Fibroblast of lung (primary cell): ENCODE measurements around the gene WARS2. TPM values are rescaled to one million over a fixed set of nuclear protein-coding genes. Genes with fewer than 3 reads are reported as not detected.

ENCODE experiments used
- DNase-seq, 2 donors: peaks; one replicate each; pipeline versions ENCODE4 v3.0.0 to v3.0.0-alpha.2; 2010; ENCODE audit warnings: low read depth in 2 of 2
- H2AFZ ChIP-seq: 2 replicates; pipeline ENCODE4 v1.5.1; 2012; ENCODE audit warnings: low read length, control low read depth, inconsistent platforms
- H3K27ac ChIP-seq: 2 replicates; pipeline ENCODE4 v1.5.1; 2011; ENCODE audit warnings: low read length, control low read depth; ENCODE audit not compliant: insufficient read depth
- H3K27me3 ChIP-seq: 2 replicates; pipeline ENCODE4 v1.5.1; 2011; ENCODE audit warnings: mild to moderate bottlenecking, low read length; ENCODE audit not compliant: control insufficient read depth, insufficient read depth
- H3K36me3 ChIP-seq: 2 replicates; pipeline ENCODE4 v1.5.1; 2011; ENCODE audit warnings: low read length; ENCODE audit not compliant: control insufficient read depth, insufficient read depth
- H3K4me1 ChIP-seq: 2 replicates; pipeline ENCODE4 v1.5.1; 2011; ENCODE audit warnings: low read length; ENCODE audit not compliant: control insufficient read depth, insufficient read depth; ENCODE audit errors: extremely low read depth
- H3K4me2 ChIP-seq: 2 replicates; pipeline ENCODE4 v1.5.1; 2011; ENCODE audit warnings: low read length, control low read depth; ENCODE audit not compliant: insufficient read depth; ENCODE audit errors: extremely low read depth
- H3K4me3 ChIP-seq, 4 experiments: fragments of 200-600 bp in 1 of 4; sonication (generic) in 1 of 4; replicated peaks in 1 of 4; 2 replicates each; pipeline ENCODE4 v1.5.1; 2011 to 2016; ENCODE audit warnings: low read length in 4 of 4, low read depth in 3 of 4, mild to moderate bottlenecking in 3 of 4, control low read depth in 2 of 4, inconsistent platforms in 1 of 4, mixed read lengths in 1 of 4; ENCODE audit not compliant: insufficient read depth in 1 of 4; ENCODE audit errors: control extremely low read depth in 1 of 4
- H3K79me2 ChIP-seq: 2 replicates; pipeline ENCODE4 v1.5.1; 2012; ENCODE audit warnings: mild to moderate bottlenecking, low read length, inconsistent platforms; ENCODE audit not compliant: control insufficient read depth, insufficient read depth
- H3K9ac ChIP-seq: 2 replicates; pipeline ENCODE4 v1.5.1; 2011; ENCODE audit warnings: mild to moderate bottlenecking, low read length, control low read depth; ENCODE audit not compliant: insufficient read depth
- H3K9me3 ChIP-seq: 2 replicates; pipeline ENCODE4 v1.5.1; 2012; ENCODE audit warnings: low read depth, low read length; ENCODE audit not compliant: control insufficient read depth, insufficient read depth
- H4K20me1 ChIP-seq: 2 replicates; pipeline ENCODE4 v1.5.1; 2011; ENCODE audit warnings: low read length; ENCODE audit not compliant: control insufficient read depth, insufficient read depth; ENCODE audit errors: extremely low read depth
- EZH2 ChIP-seq: IDR thresholded peaks from 2 replicates; pipeline ENCODE4 v1.5.1; 2012; ENCODE audit warnings: low read length, control low read depth, mild to moderate bottlenecking; ENCODE audit errors: missing control alignments
- polyA plus RNA-seq, 2 donors: library from polyadenylated mRNA; depleted of rRNA in 1 of 2; stranded (reverse) in 1 of 2; unstranded in 1 of 2; fragments of >200 nt; gene quantifications; 2 replicates each; pipeline ENCODE4 v1.2.1, GENCODE V29; 2011 to 2012; ENCODE audit warnings: missing spikeins in 1 of 2
- total RNA-seq: library from RNA; depleted of rRNA; stranded (reverse); fragments of >200 nt; gene quantifications from 2 replicates; pipeline ENCODE4 v1.2.1, GENCODE V29; 2014
- TF ChIP-seq, protein P1 (sequence below), 2 donors: IDR thresholded peaks in 1 of 2; conservative IDR thresholded peaks in 1 of 2; 1 replicate in 1 of 2; 2 replicates in 1 of 2; pipeline ENCODE4 v1.5.1; 2011 to 2012; ENCODE audit warnings: low read length in 2 of 2, control low read depth in 1 of 2, inconsistent platforms in 1 of 2, low read depth in 1 of 2, mild to moderate bottlenecking in 1 of 2

WARS2 gene
- total and polyA plus RNA-seq, 2 donors (not counting 1 experiment from before 2014, with no cell fraction given), result 13.3 to 20.3 TPM

DNA sequence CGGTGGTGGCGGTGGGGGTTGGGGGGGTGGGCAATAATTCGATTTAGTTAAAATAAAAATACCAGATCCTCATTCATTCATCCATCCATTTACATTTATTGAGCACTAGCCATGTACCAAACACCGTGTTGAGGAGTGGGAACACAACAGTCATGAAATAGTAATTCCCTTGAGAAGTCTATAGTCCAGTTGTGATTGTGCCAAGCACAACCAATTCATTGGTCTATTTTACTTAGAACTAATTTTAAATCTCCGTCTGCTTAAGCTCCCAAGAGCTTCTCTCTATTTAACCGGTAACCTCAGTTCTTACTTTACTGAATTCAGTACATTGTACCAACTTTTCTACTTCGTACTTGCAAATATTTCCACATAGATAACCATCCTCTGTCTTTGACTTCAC is 38.4 kb downstream of the WARS2 start:
- DNase-seq, result no peak
- Histone ChIP-seq H3K4me3 (no peak overlapping the region), H3K27ac (no peak overlapping the region), H3K4me1 (no peaks in the 10 kb centered on the region), H3K4me2 (no peak overlapping the region), H3K9me3 (no peaks in the 10 kb centered on the region), H3K79me2 (no peaks in the 10 kb centered on the region), H2AFZ (no peak overlapping the region), H4K20me1 (no peaks in the 10 kb centered on the region), H3K9ac (no peak overlapping the region), H3K27me3 (no peaks in the 10 kb centered on the region), H3K36me3 (no peaks in the 10 kb centered on the region)
- TF ChIP-seq EZH2, result no peak
- TF ChIP-seq, protein P1, sequence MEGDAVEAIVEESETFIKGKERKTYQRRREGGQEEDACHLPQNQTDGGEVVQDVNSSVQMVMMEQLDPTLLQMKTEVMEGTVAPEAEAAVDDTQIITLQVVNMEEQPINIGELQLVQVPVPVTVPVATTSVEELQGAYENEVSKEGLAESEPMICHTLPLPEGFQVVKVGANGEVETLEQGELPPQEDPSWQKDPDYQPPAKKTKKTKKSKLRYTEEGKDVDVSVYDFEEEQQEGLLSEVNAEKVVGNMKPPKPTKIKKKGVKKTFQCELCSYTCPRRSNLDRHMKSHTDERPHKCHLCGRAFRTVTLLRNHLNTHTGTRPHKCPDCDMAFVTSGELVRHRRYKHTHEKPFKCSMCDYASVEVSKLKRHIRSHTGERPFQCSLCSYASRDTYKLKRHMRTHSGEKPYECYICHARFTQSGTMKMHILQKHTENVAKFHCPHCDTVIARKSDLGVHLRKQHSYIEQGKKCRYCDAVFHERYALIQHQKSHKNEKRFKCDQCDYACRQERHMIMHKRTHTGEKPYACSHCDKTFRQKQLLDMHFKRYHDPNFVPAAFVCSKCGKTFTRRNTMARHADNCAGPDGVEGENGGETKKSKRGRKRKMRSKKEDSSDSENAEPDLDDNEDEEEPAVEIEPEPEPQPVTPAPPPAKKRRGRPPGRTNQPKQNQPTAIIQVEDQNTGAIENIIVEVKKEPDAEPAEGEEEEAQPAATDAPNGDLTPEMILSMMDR (conservative IDR thresholded peaks at IDR 0.05 in 1 of 2, IDR thresholded peaks at IDR 0.05 in 1 of 2; ENCODE audit: low read depth in 1 of 2, low read length in 2 of 2), result no peak

DNA sequence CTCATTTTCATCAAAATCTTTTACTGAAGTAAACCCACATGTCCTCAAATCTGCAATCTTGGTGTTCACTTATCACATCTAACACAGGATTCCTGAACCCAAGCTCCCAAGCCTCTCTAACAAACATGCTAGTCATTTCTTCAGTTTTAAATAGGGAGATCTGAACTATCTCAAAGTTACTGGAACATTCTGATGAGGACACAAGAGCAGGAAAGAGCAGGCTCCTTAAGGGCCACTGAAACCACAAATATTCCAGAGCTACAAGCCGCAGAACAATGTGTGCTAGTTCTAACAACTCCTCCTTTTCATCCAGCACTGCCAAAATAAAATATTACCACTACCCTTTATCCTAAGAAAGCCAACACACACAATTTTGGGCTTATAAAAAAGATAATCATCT is 38.9 kb downstream of the WARS2 start:
- TF ChIP-seq, protein P1 (conservative IDR thresholded peaks at IDR 0.05 in 1 of 2, IDR thresholded peaks at IDR 0.05 in 1 of 2; ENCODE audit: low read depth in 1 of 2, low read length in 2 of 2), result no peak
- no peak for TF ChIP-seq EZH2
- no peaks in the 10 kb centered on the region for H3K36me3 ChIP-seq
- no peak overlapping the region for H3K4me2 ChIP-seq
- no peak overlapping the region for H3K4me3 ChIP-seq
- H3K27me3 ChIP-seq, result no peaks in the 10 kb centered on the region
- peak; percentile 70 to 87 for DNase-seq
- no peak overlapping the region for H3K27ac ChIP-seq
- no peak overlapping the region for H2AFZ ChIP-seq
- H3K79me2 ChIP-seq, result no peaks in the 10 kb centered on the region
- no peaks in the 10 kb centered on the region for H3K9me3 ChIP-seq
- no peak overlapping the region for H3K9ac ChIP-seq
- no peaks in the 10 kb centered on the region for H3K4me1 ChIP-seq
- no peaks in the 10 kb centered on the region for H4K20me1 ChIP-seq

DNA sequence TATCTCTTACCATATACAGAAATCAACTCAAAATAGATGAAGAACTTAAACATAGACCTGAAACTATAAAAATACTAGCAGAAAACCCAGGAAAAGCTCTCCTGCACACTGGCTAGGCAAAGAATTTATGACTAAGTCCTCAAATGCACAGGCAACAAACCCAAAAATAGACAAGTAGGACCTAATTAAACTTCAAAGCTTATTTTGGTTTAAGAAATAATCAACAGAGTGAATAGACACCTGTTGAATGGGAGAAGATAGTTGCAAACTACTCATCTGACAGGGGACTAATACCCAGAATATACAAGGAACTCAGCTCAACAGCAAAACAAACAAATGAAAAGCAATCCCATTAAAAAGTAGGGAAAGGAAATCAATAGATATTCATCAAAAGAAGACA is 40.7 kb downstream of the WARS2 start:
- Histone ChIP-seq H2AFZ (no peak overlapping the region), H3K36me3 (no peaks in the 10 kb centered on the region), H3K79me2 (no peaks in the 10 kb centered on the region), H3K4me1 (no peaks in the 10 kb centered on the region), H3K9ac (no peak overlapping the region), H3K27ac (no peak overlapping the region), H4K20me1 (no peaks in the 10 kb centered on the region), H3K4me2 (no peak overlapping the region), H3K27me3 (no peaks in the 10 kb centered on the region), H3K9me3 (no peaks in the 10 kb centered on the region), H3K4me3 (no peak overlapping the region)
- TF ChIP-seq, protein P1 (conservative IDR thresholded peaks at IDR 0.05 in 1 of 2, IDR thresholded peaks at IDR 0.05 in 1 of 2; ENCODE audit: low read depth in 1 of 2, low read length in 2 of 2), result no peak
- no peak for TF ChIP-seq EZH2
- DNase-seq, result no peak
